ENCODE measurements around the gene AAMDC.

GRCh38 chr11:77776455-77776854, 44.5 kb upstream of the AAMDC start:
- TF ChIP-seq GATA2 (IDR thresholded peaks at IDR 0.05; ENCODE audit: low read depth, low read length) (no peak), GATA3 (IDR thresholded peaks at IDR 0.05; ENCODE audit: low read depth, low read length) (no peak)
